GM19238 (cell line): Measurements from ENCODE around the gene HAP1.
"Not testable (repeated sequence)": the region's sequence is repeated elsewhere in the genome, so short reads cannot be mapped to it uniquely, and the experiment has no call there.

Source experiments
- DNase-seq: peaks from one replicate; pipeline ENCODE4 v3.0.0; 2011; ENCODE audit warnings: low spot score; ENCODE audit not compliant: insufficient read length

Gene HAP1

GRCh38 chr17:41734139-41734948, at the start of gene HAP1:
Gene HAP1 (minus strand): TSS chr17:41734643. CDS start chr17:41734634, 9 bp downstream.
- DNase-seq, result no peak

GRCh38 chr17:41782142-41782541, 47.7 kb upstream of the HAP1 start:
- no peak for DNase-seq

- DNase-seq, result no peak
Measured at GRCh38 chr17:41781404-41782110, 47.1 kb upstream of the HAP1 start.

- DNase-seq, result no peak
Measured at GRCh38 chr17:41779954-41780353, 45.5 kb upstream of the HAP1 start.

- no peak for DNase-seq
Measured at GRCh38 chr17:41777574-41778188, 43.2 kb upstream of the HAP1 start.

GRCh38 chr17:41777157-41777573, 42.7 kb upstream of the HAP1 start:
- DNase-seq, result no peak

GRCh38 chr17:41776262-41776900, 41.9 kb upstream of the HAP1 start:
- not testable (repeated sequence) for DNase-seq

GRCh38 chr17:41775394-41776226, 41.2 kb upstream of the HAP1 start:
- DNase-seq, result no peak

- DNase-seq, result no peak
Measured at GRCh38 chr17:41773731-41774193, 39.3 kb upstream of the HAP1 start.

- no peak for DNase-seq
Measured at GRCh38 chr17:41773190-41773588, 38.7 kb upstream of the HAP1 start.

GRCh38 chr17:41772586-41773189, 38.2 kb upstream of the HAP1 start:
- no peak for DNase-seq

GRCh38 chr17:41772218-41772585, 37.8 kb upstream of the HAP1 start:
- DNase-seq, result no peak

GRCh38 chr17:41771389-41772206, 37.2 kb upstream of the HAP1 start:
- no peak for DNase-seq

GRCh38 chr17:41769985-41770384, 35.5 kb upstream of the HAP1 start:
- DNase-seq, result no peak

- no peak for DNase-seq
Measured at GRCh38 chr17:41769346-41769862, 35.0 kb upstream of the HAP1 start.

- no peak for DNase-seq
Measured at GRCh38 chr17:41768682-41769288, 34.3 kb upstream of the HAP1 start.

GRCh38 chr17:41767324-41768042, 33.0 kb upstream of the HAP1 start:
- no peak for DNase-seq

GRCh38 chr17:41766135-41766534, 31.7 kb upstream of the HAP1 start:
- DNase-seq, result no peak
